Liver (tissue), 9 donors: ENCODE measurements around the gene PIR. TPM values are rescaled to one million over a fixed set of nuclear protein-coding genes. Genes with fewer than 3 reads are reported as not detected.

ENCODE experiments used
- DNase-seq: peaks from one replicate; pipeline ENCODE4 v3.0.0-alpha.2; 2017; ENCODE audit warnings: low spot score
- H3K27ac ChIP-seq, 2 donors: one replicate each; pipeline ENCODE4 v1.7.0; 2013; ENCODE audit warnings: inconsistent platforms in 2 of 2, low read length in 2 of 2, control low read depth in 1 of 2, low read depth in 1 of 2, mild to moderate bottlenecking in 1 of 2
- H3K27me3 ChIP-seq, 4 donors: one replicate each; pipeline versions ENCODE4 v1.6.1 to v1.7.0; 2013; ENCODE audit warnings: low read length in 3 of 4, inconsistent platforms in 1 of 4, mild to moderate bottlenecking in 1 of 4, moderate library complexity in 1 of 4; ENCODE audit not compliant: control insufficient read depth in 4 of 4, insufficient read depth in 4 of 4
- H3K36me3 ChIP-seq, 4 donors: one replicate each; pipeline versions ENCODE4 v1.6.1 to v1.7.0; 2013; ENCODE audit warnings: low read length in 3 of 4, mild to moderate bottlenecking in 3 of 4, low read depth in 1 of 4, moderate library complexity in 1 of 4; ENCODE audit not compliant: control insufficient read depth in 4 of 4, insufficient read depth in 3 of 4
- H3K4me1 ChIP-seq, 4 donors: one replicate each; pipeline versions ENCODE4 v1.6.1 to v1.7.0; 2013; ENCODE audit warnings: low read length in 3 of 4, mild to moderate bottlenecking in 3 of 4, moderate library complexity in 1 of 4; ENCODE audit not compliant: control insufficient read depth in 4 of 4, insufficient read depth in 4 of 4
- H3K4me3 ChIP-seq, 3 donors: one replicate each; pipeline versions ENCODE4 v1.6.1 to v1.7.0; 2013; ENCODE audit warnings: low read length in 3 of 3, control low read depth in 1 of 3, low read depth in 1 of 3, mild to moderate bottlenecking in 1 of 3
- H3K9ac ChIP-seq, 2 donors: one replicate each; pipeline ENCODE4 v1.7.0; 2013; ENCODE audit warnings: low read length in 2 of 2, mild to moderate bottlenecking in 2 of 2, moderate library complexity in 2 of 2, control low read depth in 1 of 2, low read depth in 1 of 2
- H3K9me3 ChIP-seq, 4 donors: one replicate each; pipeline versions ENCODE4 v1.6.1 to v1.7.0; 2013; ENCODE audit warnings: low read length in 3 of 4; ENCODE audit not compliant: control insufficient read depth in 4 of 4
- EGR1 ChIP-seq, 2 donors: IDR thresholded peaks; 2 replicates each; pipeline ENCODE4 v1.6.1; 2016 to 2018; ENCODE audit warnings: antibody characterized with exemption in 2 of 2, low read depth in 2 of 2
- FOXA1 ChIP-seq: IDR thresholded peaks from 2 replicates; pipeline ENCODE4 v1.6.1; 2016; ENCODE audit warnings: antibody characterized with exemption
- FOXA2 ChIP-seq: IDR thresholded peaks from 2 replicates; pipeline ENCODE4 v1.6.1; 2016; ENCODE audit warnings: antibody characterized with exemption
- GABPA ChIP-seq, 2 donors: IDR thresholded peaks in 1 of 2; conservative IDR thresholded peaks in 1 of 2; 2 replicates each; pipeline ENCODE4 v1.6.1; 2016; ENCODE audit warnings: antibody characterized with exemption in 2 of 2, mild to moderate bottlenecking in 1 of 2, moderate library complexity in 1 of 2
- HNF4A ChIP-seq, 2 donors: conservative IDR thresholded peaks; 2 replicates each; pipeline ENCODE4 v1.6.1; 2016; ENCODE audit warnings: antibody characterized with exemption in 2 of 2, mild to moderate bottlenecking in 2 of 2
- HNF4G ChIP-seq: IDR thresholded peaks from 2 replicates; pipeline ENCODE4 v1.6.1; 2016; ENCODE audit warnings: antibody characterized with exemption
- JUND ChIP-seq, 2 donors: IDR thresholded peaks; 2 replicates each; pipeline ENCODE4 v1.6.1; 2016; ENCODE audit warnings: antibody characterized with exemption in 2 of 2
- NR2F2 ChIP-seq: IDR thresholded peaks from 2 replicates; pipeline ENCODE4 v1.6.1; 2016; ENCODE audit warnings: antibody characterized with exemption
- RAD21 ChIP-seq, 2 donors: IDR thresholded peaks; 2 replicates each; pipeline ENCODE4 v1.6.1; 2016; ENCODE audit warnings: antibody characterized with exemption in 2 of 2, mild to moderate bottlenecking in 2 of 2
- RXRA ChIP-seq, 2 donors: IDR thresholded peaks; 2 replicates each; pipeline ENCODE4 v1.6.1; 2017 to 2018; ENCODE audit warnings: antibody characterized with exemption in 2 of 2, mild to moderate bottlenecking in 1 of 2
- WGBS: extraction: QIAGEN DNeasy Blood & Tissue Kit; methylation state at CpG from one replicate; pipeline ENCODE4 v1.1.7; 2013; 5-methylcytosine and 5-hydroxymethylcytosine counted together
- polyA plus RNA-seq, 2 donors: library from polyadenylated mRNA; stranded (reverse) in 1 of 2; unstranded in 1 of 2; fragments of 200-250 nt in 1 of 2; fragments of >200 nt in 1 of 2; fragmentation: Nextera tagmentation in 1 of 2; extraction: Ambion mirVana in 1 of 2; gene quantifications; one replicate each; pipeline versions ENCODE4 v1.2.1 to v1.2.3, GENCODE V29; 2013 to 2015
- total RNA-seq, 2 donors: library from RNA; depleted of rRNA; stranded (reverse); fragments of >200 nt; gene quantifications; one replicate each; pipeline ENCODE4 v1.2.3, GENCODE V29; 2014
- TF ChIP-seq, protein P1 (sequence below): IDR thresholded peaks from 2 replicates; pipeline ENCODE4 v1.6.1; 2016; ENCODE audit warnings: antibody characterized with exemption
- TF ChIP-seq, protein P2 (sequence below): IDR thresholded peaks from 2 replicates; pipeline ENCODE4 v1.6.1; 2016; ENCODE audit warnings: antibody characterized with exemption
- TF ChIP-seq, protein P3 (sequence below): fragments of 150-350 bp; IDR thresholded peaks from 2 replicates; pipeline ENCODE4 v1.5.1; 2017; ENCODE audit warnings: improper control_type of control experiment, low read depth, low read length; ENCODE audit not compliant: missing input control
- TF ChIP-seq, protein P4 (sequence below): IDR thresholded peaks from 2 replicates; pipeline ENCODE4 v1.6.1; 2016; ENCODE audit warnings: antibody characterized with exemption, mild to moderate bottlenecking
- donor health status: healthy.
- donor health status: healthy.
- donor health status: healthy.
- donor health status: healthy.
- donor health status: healthy.

Gene PIR
- total and polyA plus RNA-seq, 4 donors = 9.0 to 24.7 (median 17.0) TPM

DNA sequence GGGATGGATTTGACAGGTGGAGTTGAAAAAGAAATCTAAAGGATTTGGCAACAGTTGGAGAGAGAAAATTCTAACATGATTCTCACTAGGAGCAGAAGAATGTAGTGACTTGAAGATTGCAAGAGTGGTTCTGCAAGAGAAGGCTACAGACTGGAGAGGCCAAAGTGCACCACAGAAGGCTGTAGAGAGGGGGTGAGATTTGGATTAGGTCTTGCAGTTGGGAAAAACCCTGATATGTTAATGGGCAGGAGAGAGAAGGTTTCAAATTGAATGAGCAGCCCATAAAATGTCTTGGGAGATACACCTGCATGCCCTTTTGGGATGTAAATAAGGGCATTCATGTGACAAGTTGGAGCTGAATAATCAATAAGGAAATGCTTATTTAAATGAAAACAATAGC is 94.3 kb downstream of the PIR start:
- no peak overlapping the region for H3K9ac ChIP-seq
- no peak overlapping the region for H3K27ac ChIP-seq
- peaks cover 0 to 2% (median 0%) of the 10 kb centered on the region in 4 donors for H3K36me3 ChIP-seq
- H3K4me1 ChIP-seq = peaks cover 0 to 2% (median 0%) of the 10 kb centered on the region in 4 donors
- TF ChIP-seq NR2F2 = no peak
- peak in 1 of 2 donors; percentile 3 for TF ChIP-seq HNF4A (conservative IDR thresholded peaks at IDR 0.05)
- no peak for TF ChIP-seq RXRA (IDR thresholded peaks at IDR 0.05)
- TF ChIP-seq EGR1 (IDR thresholded peaks at IDR 0.05; ENCODE audit: low read depth in 2 of 2) = no peak
- no peaks in the 10 kb centered on the region for H3K27me3 ChIP-seq
- peaks cover 0 to 4% (median 0%) of the 10 kb centered on the region in 4 donors for H3K9me3 ChIP-seq
- no peak for DNase-seq
- H3K4me3 ChIP-seq = no peak overlapping the region

DNA sequence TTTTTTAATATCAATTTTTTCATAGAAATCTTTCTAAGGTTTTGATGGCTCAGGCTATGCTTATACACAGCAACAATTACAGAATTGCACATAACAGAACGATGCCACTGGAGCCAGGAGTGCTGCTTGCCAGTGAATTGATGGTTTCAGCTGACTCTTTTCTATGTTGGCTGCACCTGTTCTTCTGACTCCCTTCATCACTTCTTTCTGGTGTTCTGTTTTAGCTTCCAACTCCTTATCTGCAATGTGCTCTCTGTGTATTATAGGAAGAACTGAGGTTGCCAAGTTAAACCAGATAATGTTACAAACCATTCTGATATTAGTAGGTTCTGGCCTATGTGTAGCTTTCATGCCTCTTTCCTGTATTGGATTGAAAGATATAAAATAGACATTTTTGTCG is 97.3 kb downstream of the PIR start:
- Histone ChIP-seq H3K36me3 (peaks cover 0 to 2% (median 0%) of the 10 kb centered on the region in 4 donors), H3K4me3 (no peak overlapping the region), H3K9ac (no peak overlapping the region), H3K4me1 (no peaks in the 10 kb centered on the region), H3K9me3 (peaks cover 0 to 4% (median 0%) of the 10 kb centered on the region in 4 donors), H3K27ac (no peak overlapping the region), H3K27me3 (no peaks in the 10 kb centered on the region)
- no peak for DNase-seq
- WGBS = 81% methylated on average over 2 of the region's 2 CpGs
- TF ChIP-seq EGR1 (IDR thresholded peaks at IDR 0.05; ENCODE audit: low read depth in 2 of 2) = no peak

DNA sequence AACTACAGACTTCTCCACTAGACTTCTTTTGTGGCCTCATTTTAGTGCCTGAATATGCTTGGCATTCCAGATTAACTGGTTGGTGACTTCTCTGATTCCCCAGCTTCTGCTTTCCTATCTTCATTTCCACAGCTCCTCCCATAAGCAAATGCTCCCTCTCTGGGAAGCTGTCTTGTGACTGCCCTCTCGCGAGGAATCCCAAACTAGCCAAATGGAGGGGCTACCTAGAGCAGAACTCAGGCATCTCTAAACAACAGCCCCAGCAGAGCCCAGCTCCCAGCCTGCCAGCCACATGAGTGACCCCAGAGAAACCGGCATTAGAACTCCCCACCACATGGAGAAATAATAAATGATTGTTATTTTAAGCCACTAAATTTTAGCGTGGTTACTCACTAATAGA is 101.3 kb downstream of the PIR start:
- WGBS = 88% methylated on average over 4 of the region's 4 CpGs
- Histone ChIP-seq H3K9me3 (no peaks in the 10 kb centered on the region), H3K9ac (no peak overlapping the region), H3K27ac (no peak overlapping the region), H3K4me1 (no peaks in the 10 kb centered on the region), H3K4me3 (no peak overlapping the region), H3K36me3 (peaks cover 0 to 2% (median 0%) of the 10 kb centered on the region in 4 donors), H3K27me3 (no peaks in the 10 kb centered on the region)
- DNase-seq = no peak
- TF ChIP-seq FOXA2 (no peak), HNF4A (conservative IDR thresholded peaks at IDR 0.05) (no peak), RAD21 (IDR thresholded peaks at IDR 0.05) (no peak), HNF4G (no peak), NR2F2 (no peak), JUND (IDR thresholded peaks at IDR 0.05) (no peak), GABPA (IDR thresholded peaks at IDR 0.05 in 1 of 2, conservative IDR thresholded peaks at IDR 0.05 in 1 of 2) (no peak), FOXA1 (no peak), RXRA (IDR thresholded peaks at IDR 0.05) (no peak)
- TF ChIP-seq, protein P1, sequence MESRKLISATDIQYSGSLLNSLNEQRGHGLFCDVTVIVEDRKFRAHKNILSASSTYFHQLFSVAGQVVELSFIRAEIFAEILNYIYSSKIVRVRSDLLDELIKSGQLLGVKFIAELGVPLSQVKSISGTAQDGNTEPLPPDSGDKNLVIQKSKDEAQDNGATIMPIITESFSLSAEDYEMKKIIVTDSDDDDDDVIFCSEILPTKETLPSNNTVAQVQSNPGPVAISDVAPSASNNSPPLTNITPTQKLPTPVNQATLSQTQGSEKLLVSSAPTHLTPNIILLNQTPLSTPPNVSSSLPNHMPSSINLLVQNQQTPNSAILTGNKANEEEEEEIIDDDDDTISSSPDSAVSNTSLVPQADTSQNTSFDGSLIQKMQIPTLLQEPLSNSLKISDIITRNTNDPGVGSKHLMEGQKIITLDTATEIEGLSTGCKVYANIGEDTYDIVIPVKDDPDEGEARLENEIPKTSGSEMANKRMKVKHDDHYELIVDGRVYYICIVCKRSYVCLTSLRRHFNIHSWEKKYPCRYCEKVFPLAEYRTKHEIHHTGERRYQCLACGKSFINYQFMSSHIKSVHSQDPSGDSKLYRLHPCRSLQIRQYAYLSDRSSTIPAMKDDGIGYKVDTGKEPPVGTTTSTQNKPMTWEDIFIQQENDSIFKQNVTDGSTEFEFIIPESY = no peak
- TF ChIP-seq, protein P2, sequence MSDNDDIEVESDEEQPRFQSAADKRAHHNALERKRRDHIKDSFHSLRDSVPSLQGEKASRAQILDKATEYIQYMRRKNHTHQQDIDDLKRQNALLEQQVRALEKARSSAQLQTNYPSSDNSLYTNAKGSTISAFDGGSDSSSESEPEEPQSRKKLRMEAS = no peak
- TF ChIP-seq, protein P3, sequence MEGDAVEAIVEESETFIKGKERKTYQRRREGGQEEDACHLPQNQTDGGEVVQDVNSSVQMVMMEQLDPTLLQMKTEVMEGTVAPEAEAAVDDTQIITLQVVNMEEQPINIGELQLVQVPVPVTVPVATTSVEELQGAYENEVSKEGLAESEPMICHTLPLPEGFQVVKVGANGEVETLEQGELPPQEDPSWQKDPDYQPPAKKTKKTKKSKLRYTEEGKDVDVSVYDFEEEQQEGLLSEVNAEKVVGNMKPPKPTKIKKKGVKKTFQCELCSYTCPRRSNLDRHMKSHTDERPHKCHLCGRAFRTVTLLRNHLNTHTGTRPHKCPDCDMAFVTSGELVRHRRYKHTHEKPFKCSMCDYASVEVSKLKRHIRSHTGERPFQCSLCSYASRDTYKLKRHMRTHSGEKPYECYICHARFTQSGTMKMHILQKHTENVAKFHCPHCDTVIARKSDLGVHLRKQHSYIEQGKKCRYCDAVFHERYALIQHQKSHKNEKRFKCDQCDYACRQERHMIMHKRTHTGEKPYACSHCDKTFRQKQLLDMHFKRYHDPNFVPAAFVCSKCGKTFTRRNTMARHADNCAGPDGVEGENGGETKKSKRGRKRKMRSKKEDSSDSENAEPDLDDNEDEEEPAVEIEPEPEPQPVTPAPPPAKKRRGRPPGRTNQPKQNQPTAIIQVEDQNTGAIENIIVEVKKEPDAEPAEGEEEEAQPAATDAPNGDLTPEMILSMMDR = no peak
- TF ChIP-seq, protein P4, sequence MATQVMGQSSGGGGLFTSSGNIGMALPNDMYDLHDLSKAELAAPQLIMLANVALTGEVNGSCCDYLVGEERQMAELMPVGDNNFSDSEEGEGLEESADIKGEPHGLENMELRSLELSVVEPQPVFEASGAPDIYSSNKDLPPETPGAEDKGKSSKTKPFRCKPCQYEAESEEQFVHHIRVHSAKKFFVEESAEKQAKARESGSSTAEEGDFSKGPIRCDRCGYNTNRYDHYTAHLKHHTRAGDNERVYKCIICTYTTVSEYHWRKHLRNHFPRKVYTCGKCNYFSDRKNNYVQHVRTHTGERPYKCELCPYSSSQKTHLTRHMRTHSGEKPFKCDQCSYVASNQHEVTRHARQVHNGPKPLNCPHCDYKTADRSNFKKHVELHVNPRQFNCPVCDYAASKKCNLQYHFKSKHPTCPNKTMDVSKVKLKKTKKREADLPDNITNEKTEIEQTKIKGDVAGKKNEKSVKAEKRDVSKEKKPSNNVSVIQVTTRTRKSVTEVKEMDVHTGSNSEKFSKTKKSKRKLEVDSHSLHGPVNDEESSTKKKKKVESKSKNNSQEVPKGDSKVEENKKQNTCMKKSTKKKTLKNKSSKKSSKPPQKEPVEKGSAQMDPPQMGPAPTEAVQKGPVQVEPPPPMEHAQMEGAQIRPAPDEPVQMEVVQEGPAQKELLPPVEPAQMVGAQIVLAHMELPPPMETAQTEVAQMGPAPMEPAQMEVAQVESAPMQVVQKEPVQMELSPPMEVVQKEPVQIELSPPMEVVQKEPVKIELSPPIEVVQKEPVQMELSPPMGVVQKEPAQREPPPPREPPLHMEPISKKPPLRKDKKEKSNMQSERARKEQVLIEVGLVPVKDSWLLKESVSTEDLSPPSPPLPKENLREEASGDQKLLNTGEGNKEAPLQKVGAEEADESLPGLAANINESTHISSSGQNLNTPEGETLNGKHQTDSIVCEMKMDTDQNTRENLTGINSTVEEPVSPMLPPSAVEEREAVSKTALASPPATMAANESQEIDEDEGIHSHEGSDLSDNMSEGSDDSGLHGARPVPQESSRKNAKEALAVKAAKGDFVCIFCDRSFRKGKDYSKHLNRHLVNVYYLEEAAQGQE = no peak
